Measurements from ENCODE around the gene NAV3. TPM values are rescaled to one million over a fixed set of nuclear protein-coding genes. Genes with fewer than 3 reads are reported as not detected.

The NAV3 gene
- total RNA-seq, 2 experiments from 2014 or later, result not detected

GRCh38 chr12:78060186-78060585 lies 229.5 kb downstream of the NAV3 start:
- Mint-ChIP-seq H3K27me3 (no peaks in the 10 kb centered on the region), H3K27ac (no peak overlapping the region), H3K9me3 (no peaks in the 10 kb centered on the region), H3K4me3 (no peak overlapping the region), H3K36me3 (ENCODE audit: low read depth) (no peaks in the 10 kb centered on the region), H3K4me1 (ENCODE audit: low read depth) (no peaks in the 10 kb centered on the region)
- Histone ChIP-seq H3K27me3 (ENCODE audit: control insufficient read depth in 1 of 2, insufficient read depth in 2 of 2, low read length in 2 of 2) (no peaks in the 10 kb centered on the region), H3K4me3 (ENCODE audit: low read length) (no peak overlapping the region), H3K9me3 (ENCODE audit: control insufficient read depth in 1 of 2, insufficient read depth in 1 of 2, low read length in 2 of 2) (peaks cover 0 to 4% of the 10 kb centered on the region in 2 experiments), H3K4me1 (ENCODE audit: insufficient read depth, low read length) (no peaks in the 10 kb centered on the region), H3K27ac (ENCODE audit: low read depth in 1 of 2, low read length in 2 of 2) (no peak overlapping the region), H3K36me3 (ENCODE audit: insufficient read depth, low read length) (no peaks in the 10 kb centered on the region)
- ChIA-PET CTCF (no interaction called here), POLR2A (no interaction called here)
- no peak for TF ChIP-seq CTCF (IDR thresholded peaks at IDR 0.05)
- DNase-seq (no peak), ATAC-seq (ENCODE audit: poor library complexity) (no peak)
- intact Hi-C loops (cut with DNase I, micrococcal nuclease), result no loop called here

DNA sequence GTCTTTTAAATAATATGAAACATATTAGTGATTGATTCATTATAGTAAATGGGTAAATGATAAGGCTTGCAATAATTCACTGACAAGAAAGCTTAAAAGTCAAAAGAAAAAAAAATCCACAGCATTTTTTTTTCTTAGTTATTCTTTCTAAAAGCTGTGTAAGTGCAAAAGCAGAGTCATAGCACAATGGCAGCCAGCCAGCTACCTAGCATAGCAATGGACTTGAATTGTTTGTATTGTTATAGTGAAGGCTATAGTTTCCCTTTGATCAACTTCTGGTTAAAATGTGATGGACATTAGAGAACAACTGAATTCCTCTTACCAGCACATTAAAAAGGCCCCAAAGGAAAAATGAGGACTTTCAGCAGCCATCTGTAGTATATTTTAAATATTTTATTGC lies 232.1 kb downstream of the NAV3 start:
- ChIA-PET CTCF (no interaction called here), POLR2A (no interaction called here)
- Histone ChIP-seq H3K27ac (ENCODE audit: low read depth in 1 of 2, low read length in 2 of 2) (no peak overlapping the region), H3K4me1 (ENCODE audit: insufficient read depth, low read length) (no peaks in the 10 kb centered on the region), H3K4me3 (ENCODE audit: low read length) (no peak overlapping the region), H3K27me3 (ENCODE audit: control insufficient read depth in 1 of 2, insufficient read depth in 2 of 2, low read length in 2 of 2) (no peaks in the 10 kb centered on the region), H3K36me3 (ENCODE audit: insufficient read depth, low read length) (no peaks in the 10 kb centered on the region), H3K9me3 (ENCODE audit: control insufficient read depth in 1 of 2, insufficient read depth in 1 of 2, low read length in 2 of 2) (peaks cover 0 to 4% of the 10 kb centered on the region in 2 experiments)
- Mint-ChIP-seq H3K4me3 (no peak overlapping the region), H3K27me3 (no peaks in the 10 kb centered on the region), H3K36me3 (ENCODE audit: low read depth) (no peaks in the 10 kb centered on the region), H3K9me3 (no peaks in the 10 kb centered on the region), H3K27ac (no peak overlapping the region), H3K4me1 (ENCODE audit: low read depth) (no peaks in the 10 kb centered on the region)
- TF ChIP-seq CTCF (IDR thresholded peaks at IDR 0.05), result no peak
- ATAC-seq (ENCODE audit: poor library complexity) (no peak), DNase-seq (no peak)
- intact Hi-C loops (cut with DNase I, micrococcal nuclease), result no loop called here

DNA sequence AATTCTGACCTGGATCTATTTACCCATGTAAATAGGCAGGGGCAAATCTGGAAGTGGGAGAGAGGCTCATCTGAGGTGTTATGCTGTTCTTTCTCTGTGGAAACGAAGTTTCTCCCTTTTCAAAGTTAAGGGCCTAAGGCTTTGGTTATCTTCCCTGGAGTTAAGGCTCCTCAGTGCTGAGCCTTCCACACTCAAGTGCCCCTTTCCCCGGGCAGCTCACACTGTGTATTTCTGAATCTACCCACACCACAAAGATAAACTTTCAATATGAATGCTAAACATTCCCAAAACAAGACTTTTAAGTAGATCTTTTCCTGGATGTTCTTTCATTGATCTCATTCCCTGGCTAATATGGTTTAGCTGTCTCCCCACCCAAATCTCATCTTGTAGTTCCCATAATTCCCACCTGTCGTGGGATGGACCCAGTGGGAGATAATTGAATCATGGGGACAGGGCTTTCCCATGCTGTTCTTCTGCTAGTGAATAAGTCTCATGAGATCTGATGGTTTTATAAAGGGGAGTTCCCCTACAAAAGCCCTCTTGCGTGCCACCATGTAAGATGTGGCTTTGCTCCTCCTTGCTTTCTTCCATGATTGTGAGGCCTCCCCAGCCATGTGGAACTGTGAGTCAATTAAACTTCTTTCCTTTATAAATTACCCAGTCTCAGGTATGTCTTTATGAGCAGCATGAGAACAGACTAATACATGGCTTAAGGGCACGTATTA lies 251.1 kb downstream of the NAV3 start:
- no peak overlapping the region for H3K4me3 Mint-ChIP-seq
- Histone ChIP-seq H3K9me3 (ENCODE audit: control insufficient read depth in 1 of 2, insufficient read depth in 1 of 2, low read length in 2 of 2) (no peaks in the 10 kb centered on the region), H3K27ac (ENCODE audit: low read depth in 1 of 2, low read length in 2 of 2) (no peak overlapping the region), H3K4me1 (ENCODE audit: insufficient read depth, low read length) (no peaks in the 10 kb centered on the region), H3K4me3 (ENCODE audit: low read length) (no peak overlapping the region), H3K27me3 (ENCODE audit: control insufficient read depth in 1 of 2, insufficient read depth in 2 of 2, low read length in 2 of 2) (no peaks in the 10 kb centered on the region), H3K36me3 (ENCODE audit: insufficient read depth, low read length) (no peaks in the 10 kb centered on the region)
- no peaks in the 10 kb centered on the region for H3K36me3 Mint-ChIP-seq (ENCODE audit: low read depth)
- TF ChIP-seq CTCF (IDR thresholded peaks at IDR 0.05), result no peak
- H3K27ac Mint-ChIP-seq, result no peak overlapping the region
- H3K27me3 Mint-ChIP-seq, result no peaks in the 10 kb centered on the region
- POLR2A ChIA-PET, result no interaction called here
- DNase-seq (no peak), ATAC-seq (ENCODE audit: poor library complexity) (no peak)
- H3K4me1 Mint-ChIP-seq (ENCODE audit: low read depth), result no peaks in the 10 kb centered on the region
- intact Hi-C loops (cut with DNase I, micrococcal nuclease), result no loop called here
- CTCF ChIA-PET, result no interaction called here
- H3K9me3 Mint-ChIP-seq, result peaks cover 2% of the 10 kb centered on the region
